ENCODE measurements around the gene ACBD6.

Gene ACBD6

DNA sequence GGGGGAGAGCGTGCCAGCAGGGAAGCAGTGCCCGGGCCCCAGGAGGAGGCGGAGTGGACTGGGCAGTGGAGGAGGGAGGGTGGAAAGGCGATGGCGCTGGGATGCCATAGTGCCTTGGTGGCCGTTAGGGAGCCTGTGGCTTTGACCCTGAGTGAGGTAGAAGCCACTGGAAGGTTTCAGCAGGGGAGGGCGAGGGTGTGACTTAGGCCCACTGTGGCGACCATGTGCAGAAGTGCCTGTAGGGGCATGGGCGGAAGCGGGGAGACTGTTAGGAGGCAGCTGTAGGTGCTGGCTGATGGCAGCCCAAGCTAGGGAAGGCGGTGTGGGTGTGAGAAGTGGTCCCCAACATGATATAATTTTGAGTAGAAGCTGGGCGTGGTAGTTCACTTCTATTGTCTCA, 244.1 kb downstream of the ACBD6 start:
- Histone ChIP-seq H3K9me3 (ENCODE audit: severe bottlenecking) (no peaks in the 10 kb centered on the region), H3K4me1 (ENCODE audit: insufficient read depth, poor library complexity, severe bottlenecking) (no peaks in the 10 kb centered on the region), H3K27me3 (ENCODE audit: insufficient read depth, poor library complexity, severe bottlenecking) (no peaks in the 10 kb centered on the region), H3K4me3 (ENCODE audit: severe bottlenecking) (no peak overlapping the region), H3K36me3 (ENCODE audit: low read depth) (no peaks in the 10 kb centered on the region), H3K27ac (ENCODE audit: poor library complexity, severe bottlenecking) (no peak overlapping the region)
- TF ChIP-seq, protein P1, sequence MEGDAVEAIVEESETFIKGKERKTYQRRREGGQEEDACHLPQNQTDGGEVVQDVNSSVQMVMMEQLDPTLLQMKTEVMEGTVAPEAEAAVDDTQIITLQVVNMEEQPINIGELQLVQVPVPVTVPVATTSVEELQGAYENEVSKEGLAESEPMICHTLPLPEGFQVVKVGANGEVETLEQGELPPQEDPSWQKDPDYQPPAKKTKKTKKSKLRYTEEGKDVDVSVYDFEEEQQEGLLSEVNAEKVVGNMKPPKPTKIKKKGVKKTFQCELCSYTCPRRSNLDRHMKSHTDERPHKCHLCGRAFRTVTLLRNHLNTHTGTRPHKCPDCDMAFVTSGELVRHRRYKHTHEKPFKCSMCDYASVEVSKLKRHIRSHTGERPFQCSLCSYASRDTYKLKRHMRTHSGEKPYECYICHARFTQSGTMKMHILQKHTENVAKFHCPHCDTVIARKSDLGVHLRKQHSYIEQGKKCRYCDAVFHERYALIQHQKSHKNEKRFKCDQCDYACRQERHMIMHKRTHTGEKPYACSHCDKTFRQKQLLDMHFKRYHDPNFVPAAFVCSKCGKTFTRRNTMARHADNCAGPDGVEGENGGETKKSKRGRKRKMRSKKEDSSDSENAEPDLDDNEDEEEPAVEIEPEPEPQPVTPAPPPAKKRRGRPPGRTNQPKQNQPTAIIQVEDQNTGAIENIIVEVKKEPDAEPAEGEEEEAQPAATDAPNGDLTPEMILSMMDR (IDR thresholded peaks at IDR 0.05; ENCODE audit: poor library complexity, severe bottlenecking), result no peak
- DNase-seq (ENCODE audit: low spot score) (no peak), ATAC-seq (ENCODE audit: low read depth) (no peak)

DNA sequence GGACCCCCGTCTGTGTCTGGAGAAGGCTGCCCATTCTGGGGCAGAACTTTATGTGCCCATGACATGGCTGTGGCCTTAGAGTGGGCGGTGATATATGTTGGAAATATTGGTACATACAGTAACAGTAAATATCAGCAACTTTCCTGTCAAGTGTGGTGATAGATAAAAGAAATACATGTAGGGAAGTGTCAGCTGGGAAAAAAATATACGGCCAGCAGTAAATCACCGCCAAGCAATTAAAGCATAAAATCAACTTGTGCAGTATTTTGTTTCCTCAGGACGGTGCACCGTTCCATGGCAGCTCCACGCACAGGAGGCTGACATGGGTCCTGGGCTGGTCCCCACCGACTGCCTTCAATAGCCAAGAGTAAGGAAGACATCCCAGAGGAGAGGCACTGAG, 244.9 kb downstream of the ACBD6 start:
- ATAC-seq (ENCODE audit: low read depth), result no peak
- Histone ChIP-seq H3K27me3 (ENCODE audit: insufficient read depth, poor library complexity, severe bottlenecking) (no peaks in the 10 kb centered on the region), H3K4me1 (ENCODE audit: insufficient read depth, poor library complexity, severe bottlenecking) (no peaks in the 10 kb centered on the region), H3K9me3 (ENCODE audit: severe bottlenecking) (no peaks in the 10 kb centered on the region), H3K27ac (ENCODE audit: poor library complexity, severe bottlenecking) (no peak overlapping the region), H3K36me3 (ENCODE audit: low read depth) (no peaks in the 10 kb centered on the region), H3K4me3 (ENCODE audit: severe bottlenecking) (no peak overlapping the region)
- TF ChIP-seq, protein P1 (IDR thresholded peaks at IDR 0.05; ENCODE audit: poor library complexity, severe bottlenecking), result no peak
- no peak for DNase-seq (ENCODE audit: low spot score)

DNA sequence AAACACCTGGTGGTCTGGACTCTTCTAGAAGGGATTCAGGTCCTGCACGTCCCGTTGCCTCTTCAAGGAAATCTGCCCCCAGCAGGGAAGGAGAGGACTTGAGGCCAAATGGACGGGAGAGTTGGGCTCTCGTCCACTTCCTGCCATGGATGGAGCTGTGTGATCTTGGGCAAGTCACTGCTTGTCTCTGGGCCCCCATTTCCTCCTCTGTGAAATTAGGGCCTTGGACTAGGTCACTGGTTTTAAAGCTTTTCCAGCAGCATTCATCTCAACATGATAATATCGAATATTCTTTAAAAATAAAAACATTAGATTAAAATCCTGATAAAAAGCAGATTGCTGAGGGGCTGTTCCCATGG, 245.4 kb downstream of the ACBD6 start:
- H3K4me1 ChIP-seq (ENCODE audit: insufficient read depth, poor library complexity, severe bottlenecking), result no peaks in the 10 kb centered on the region
- TF ChIP-seq, protein P1 (IDR thresholded peaks at IDR 0.05; ENCODE audit: poor library complexity, severe bottlenecking), result no peak
- H3K27me3 ChIP-seq (ENCODE audit: insufficient read depth, poor library complexity, severe bottlenecking), result no peaks in the 10 kb centered on the region
- H3K27ac ChIP-seq (ENCODE audit: poor library complexity, severe bottlenecking), result no peak overlapping the region
- H3K9me3 ChIP-seq (ENCODE audit: severe bottlenecking), result no peaks in the 10 kb centered on the region
- no peak for ATAC-seq (ENCODE audit: low read depth)
- no peak overlapping the region for H3K4me3 ChIP-seq (ENCODE audit: severe bottlenecking)
- H3K36me3 ChIP-seq (ENCODE audit: low read depth), result no peaks in the 10 kb centered on the region
- DNase-seq (ENCODE audit: low spot score), result no peak

DNA sequence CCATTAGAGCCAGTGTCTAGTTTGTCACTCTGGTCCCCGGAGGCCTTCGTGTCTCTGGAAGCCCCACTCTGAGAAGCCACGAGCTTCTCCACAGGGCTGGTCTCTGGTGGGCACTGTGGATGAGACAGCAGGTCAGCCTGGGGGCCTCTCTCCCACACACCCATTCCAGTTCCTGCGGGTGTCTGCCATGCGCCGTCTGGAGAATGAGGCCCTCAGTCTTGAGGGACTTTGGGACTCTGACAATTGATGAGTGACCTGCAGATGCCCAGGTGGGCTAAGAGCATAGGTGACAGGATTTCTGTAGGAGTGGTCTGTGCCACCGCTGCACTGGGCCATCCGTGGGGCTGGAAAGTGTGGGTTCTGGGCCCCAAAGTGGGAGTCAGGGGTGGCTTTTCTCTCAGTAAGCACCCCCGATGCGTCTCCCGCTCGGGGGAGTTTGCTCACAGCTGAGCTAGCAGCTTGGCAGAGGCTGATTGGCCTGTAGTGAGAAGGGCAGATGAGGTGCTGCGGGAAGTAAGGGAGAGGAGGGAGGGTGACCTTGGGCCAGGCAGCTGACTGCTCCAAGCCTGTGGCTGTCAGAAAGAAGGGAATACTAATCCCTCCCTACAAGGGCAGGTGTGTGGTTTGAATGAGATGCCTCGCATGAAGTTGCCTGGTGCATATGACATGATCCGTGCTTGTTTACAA, 245.9 kb downstream of the ACBD6 start:
- H3K27ac ChIP-seq (ENCODE audit: poor library complexity, severe bottlenecking), result no peak overlapping the region
- no peak overlapping the region for H3K4me3 ChIP-seq (ENCODE audit: severe bottlenecking)

More for the DNA sequence above, 245.9 kb downstream of the ACBD6 start:
- Histone ChIP-seq H3K36me3 (ENCODE audit: low read depth) (no peaks in the 10 kb centered on the region), H3K27me3 (ENCODE audit: insufficient read depth, poor library complexity, severe bottlenecking) (no peaks in the 10 kb centered on the region), H3K4me1 (ENCODE audit: insufficient read depth, poor library complexity, severe bottlenecking) (no peaks in the 10 kb centered on the region), H3K9me3 (ENCODE audit: severe bottlenecking) (no peaks in the 10 kb centered on the region)
- TF ChIP-seq, protein P1 (IDR thresholded peaks at IDR 0.05; ENCODE audit: poor library complexity, severe bottlenecking), result no peak
- ATAC-seq (ENCODE audit: low read depth) (no peak), DNase-seq (ENCODE audit: low spot score) (no peak)

Measured in RWPE2 (cell line).